ENCODE data around the gene CDH4.

Gene CDH4

DNA sequence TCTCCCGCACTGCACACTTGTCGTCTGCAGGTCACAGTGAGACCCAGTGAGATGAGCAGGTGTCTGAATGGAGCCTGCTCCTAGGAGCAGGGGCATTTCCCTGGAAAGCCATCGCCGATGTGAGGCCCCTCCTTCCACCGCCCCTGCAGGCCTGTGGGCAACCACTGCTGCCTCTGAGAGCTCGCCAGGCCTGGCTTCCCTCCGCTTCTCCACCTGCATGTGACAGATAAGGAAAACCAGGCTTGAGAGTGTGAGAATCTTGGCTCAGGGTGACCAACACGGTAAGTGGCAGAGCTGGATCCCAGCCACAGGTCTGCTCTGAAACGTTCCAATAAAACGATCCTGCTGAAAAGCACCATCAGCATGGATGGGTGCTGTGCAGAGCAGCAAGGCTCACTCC lies 332.8 kb downstream of the CDH4 start:
- DNase-seq = no peak
- no peaks in the 10 kb centered on the region for H3K36me3 ChIP-seq (ENCODE audit: control insufficient read depth in 1 of 2, insufficient read depth in 2 of 2, low read length in 2 of 2)
- no peak overlapping the region for H4K8ac ChIP-seq (ENCODE audit: low read depth, low read length)
- H3K27me3 ChIP-seq (ENCODE audit: insufficient read depth, low read length) = no peaks in the 10 kb centered on the region
- no peak overlapping the region for H4K91ac ChIP-seq (ENCODE audit: low read depth, low read length)
- H2AFZ ChIP-seq (ENCODE audit: insufficient read depth, low read length, poor library complexity) = no peak overlapping the region
- no peak overlapping the region for H3K4ac ChIP-seq (ENCODE audit: low read depth, low read length)
- H3K4me1 ChIP-seq (ENCODE audit: control insufficient read depth in 1 of 2, insufficient read depth in 2 of 2, low read length in 2 of 2) = peaks cover 8 to 10% of the 10 kb centered on the region in 2 experiments
- H4K12ac ChIP-seq (ENCODE audit: low read depth, low read length) = no peak overlapping the region
- H3K14ac ChIP-seq (ENCODE audit: low read length) = no peak overlapping the region
- no peaks in the 10 kb centered on the region for H3K79me2 ChIP-seq (ENCODE audit: control insufficient read depth, insufficient read depth, low read length, poor library complexity)
- no peak overlapping the region for H3K23ac ChIP-seq (ENCODE audit: low read length)
- no peak overlapping the region for H3K4me3 ChIP-seq (ENCODE audit: low read depth, low read length)
- H3K27ac ChIP-seq (ENCODE audit: low read depth, low read length) = no peak overlapping the region
- H3K9ac ChIP-seq (ENCODE audit: low read length) = no peak overlapping the region
- no peak overlapping the region for H2BK5ac ChIP-seq (ENCODE audit: low read depth, low read length, poor library complexity)
- no peak overlapping the region for H3K4me2 ChIP-seq (ENCODE audit: low read length)
- no peaks in the 10 kb centered on the region for H3K9me3 ChIP-seq (ENCODE audit: insufficient read depth, low read depth, low read length)
- no peak overlapping the region for H2AK5ac ChIP-seq (ENCODE audit: low read length)
- WGBS (ENCODE audit: extremely low coverage, insufficient coverage, insufficient read length) = no CpG with 5 or more reads among the region's 10 CpGs
- no peak overlapping the region for H2BK120ac ChIP-seq (ENCODE audit: insufficient read depth, low read length, poor library complexity)
- H2BK12ac ChIP-seq (ENCODE audit: low read length) = no peak overlapping the region
- H3K18ac ChIP-seq (ENCODE audit: low read length) = no peak overlapping the region
- no peaks in the 10 kb centered on the region for H3K79me1 ChIP-seq (ENCODE audit: low read length)

DNA sequence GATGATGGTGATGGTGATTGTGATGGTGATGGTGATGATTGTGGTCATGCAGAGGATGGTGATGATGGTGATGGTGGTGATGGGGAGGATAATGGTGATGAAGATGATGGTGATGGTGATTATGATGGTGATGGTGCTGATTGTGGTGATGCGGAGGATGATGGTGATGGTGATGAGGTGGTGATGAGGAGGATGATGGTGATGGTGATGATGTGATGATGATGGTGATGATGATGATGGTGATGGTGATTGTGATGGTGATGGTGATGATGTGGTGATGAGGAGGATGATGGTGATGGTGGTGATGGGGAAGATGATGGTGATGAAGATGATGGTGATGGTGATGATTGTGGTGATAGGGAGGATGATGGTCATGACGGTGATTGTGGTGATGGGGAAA lies 333.7 kb downstream of the CDH4 start:
- WGBS (ENCODE audit: extremely low coverage, insufficient coverage, insufficient read length) = 100% methylated on average over 1 of the region's 2 CpGs
- no peak for DNase-seq
- Histone ChIP-seq H2AFZ (ENCODE audit: insufficient read depth, low read length, poor library complexity) (no peak overlapping the region), H2BK120ac (ENCODE audit: insufficient read depth, low read length, poor library complexity) (no peak overlapping the region), H3K4me1 (ENCODE audit: control insufficient read depth in 1 of 2, insufficient read depth in 2 of 2, low read length in 2 of 2) (peaks cover 8 to 12% of the 10 kb centered on the region in 2 experiments), H3K4ac (ENCODE audit: low read depth, low read length) (no peak overlapping the region), H2BK5ac (ENCODE audit: low read depth, low read length, poor library complexity) (no peak overlapping the region), H3K9me3 (ENCODE audit: insufficient read depth, low read depth, low read length) (no peaks in the 10 kb centered on the region), H3K18ac (ENCODE audit: low read length) (no peak overlapping the region), H3K36me3 (ENCODE audit: control insufficient read depth in 1 of 2, insufficient read depth in 2 of 2, low read length in 2 of 2) (no peaks in the 10 kb centered on the region), H3K4me3 (ENCODE audit: low read depth, low read length) (no peak overlapping the region), H3K79me2 (ENCODE audit: control insufficient read depth, insufficient read depth, low read length, poor library complexity) (no peaks in the 10 kb centered on the region), H3K27ac (ENCODE audit: low read depth, low read length) (no peak overlapping the region), H3K4me2 (ENCODE audit: low read length) (no peak overlapping the region), H3K23ac (ENCODE audit: low read length) (no peak overlapping the region), H4K8ac (ENCODE audit: low read depth, low read length) (no peak overlapping the region), H4K91ac (ENCODE audit: low read depth, low read length) (no peak overlapping the region), H3K79me1 (ENCODE audit: low read length) (no peaks in the 10 kb centered on the region), H3K27me3 (ENCODE audit: insufficient read depth, low read length) (no peaks in the 10 kb centered on the region), H2BK12ac (ENCODE audit: low read length) (no peak overlapping the region), H4K12ac (ENCODE audit: low read depth, low read length) (no peak overlapping the region), H2AK5ac (ENCODE audit: low read length) (no peak overlapping the region), H3K9ac (ENCODE audit: low read length) (no peak overlapping the region), H3K14ac (ENCODE audit: low read length) (no peak overlapping the region)

DNA sequence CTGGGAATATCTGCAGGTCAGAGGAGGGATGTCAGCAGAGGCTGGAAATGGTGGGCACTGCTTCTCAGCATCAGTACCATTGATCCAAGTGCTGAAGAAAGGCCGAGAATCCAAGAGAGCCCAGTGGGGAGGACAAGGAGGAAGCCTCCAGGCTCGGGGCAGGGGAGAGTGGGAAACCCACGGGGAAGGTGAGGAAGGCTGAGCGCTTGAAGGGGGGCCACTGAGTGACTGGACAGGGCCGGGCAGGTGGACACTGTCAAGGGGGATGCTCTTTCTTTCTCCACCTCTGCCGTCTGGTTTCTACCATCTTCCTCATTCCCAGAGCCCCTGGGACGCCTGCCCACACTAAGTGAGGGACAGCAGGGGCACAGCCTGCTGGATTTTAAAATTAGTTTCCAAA lies 335.0 kb downstream of the CDH4 start:
- Histone ChIP-seq H3K79me2 (ENCODE audit: control insufficient read depth, insufficient read depth, low read length, poor library complexity) (no peaks in the 10 kb centered on the region), H2BK5ac (ENCODE audit: low read depth, low read length, poor library complexity) (no peak overlapping the region), H3K18ac (ENCODE audit: low read length) (no peak overlapping the region), H3K4me2 (ENCODE audit: low read length) (no peak overlapping the region), H3K4ac (ENCODE audit: low read depth, low read length) (no peak overlapping the region), H2BK120ac (ENCODE audit: insufficient read depth, low read length, poor library complexity) (no peak overlapping the region), H3K9me3 (ENCODE audit: insufficient read depth, low read depth, low read length) (no peaks in the 10 kb centered on the region), H2AK5ac (ENCODE audit: low read length) (no peak overlapping the region), H2BK12ac (ENCODE audit: low read length) (no peak overlapping the region), H3K36me3 (ENCODE audit: control insufficient read depth in 1 of 2, insufficient read depth in 2 of 2, low read length in 2 of 2) (no peaks in the 10 kb centered on the region), H3K4me1 (ENCODE audit: control insufficient read depth in 1 of 2, insufficient read depth in 2 of 2, low read length in 2 of 2) (peaks cover 8 to 12% of the 10 kb centered on the region in 2 experiments), H3K9ac (ENCODE audit: low read length) (no peak overlapping the region), H4K8ac (ENCODE audit: low read depth, low read length) (no peak overlapping the region), H3K79me1 (ENCODE audit: low read length) (no peaks in the 10 kb centered on the region), H3K27ac (ENCODE audit: low read depth, low read length) (no peak overlapping the region), H3K4me3 (ENCODE audit: low read depth, low read length) (no peak overlapping the region), H3K23ac (ENCODE audit: low read length) (no peak overlapping the region), H4K12ac (ENCODE audit: low read depth, low read length) (no peak overlapping the region), H3K27me3 (ENCODE audit: insufficient read depth, low read length) (no peaks in the 10 kb centered on the region), H4K91ac (ENCODE audit: low read depth, low read length) (no peak overlapping the region), H2AFZ (ENCODE audit: insufficient read depth, low read length, poor library complexity) (no peak overlapping the region), H3K14ac (ENCODE audit: low read length) (no peak overlapping the region)
- DNase-seq = no peak
- no CpG with 5 or more reads among the region's 7 CpGs for WGBS (ENCODE audit: extremely low coverage, insufficient coverage, insufficient read length)

DNA sequence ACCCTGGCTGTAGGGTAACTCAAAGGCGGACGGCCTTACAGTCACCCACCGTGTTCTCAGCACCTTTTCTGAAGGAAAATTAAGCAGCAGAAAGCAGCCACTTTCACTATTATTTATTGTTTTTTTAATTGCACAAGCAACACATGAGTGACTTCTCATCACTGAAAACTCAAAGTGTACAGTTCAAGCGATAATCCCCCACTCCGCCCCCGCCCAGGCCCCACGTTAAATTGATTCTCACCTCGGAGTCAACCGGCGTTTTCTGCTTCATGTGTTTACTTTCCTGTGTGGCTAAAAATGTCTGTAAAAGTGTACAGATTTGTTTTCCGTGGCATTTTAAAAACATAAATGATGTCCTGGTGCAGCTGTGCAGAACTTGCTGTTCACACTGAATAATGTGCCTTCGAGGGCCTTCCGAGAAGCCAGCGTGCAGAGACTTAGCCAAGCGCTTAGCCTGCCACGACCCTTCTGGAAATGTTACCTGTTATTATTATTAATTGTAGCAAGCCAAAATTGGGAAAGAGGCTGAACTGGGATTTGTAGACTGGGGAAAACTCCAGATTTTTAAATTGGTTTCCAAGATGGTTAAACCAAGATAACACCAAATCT lies 335.7 kb downstream of the CDH4 start:
- no CpG with 5 or more reads among the region's 16 CpGs for WGBS (ENCODE audit: extremely low coverage, insufficient coverage, insufficient read length)

More for the DNA sequence above, 335.7 kb downstream of the CDH4 start:
- H2BK5ac ChIP-seq (ENCODE audit: low read depth, low read length, poor library complexity) = no peak overlapping the region
- no peak overlapping the region for H3K23ac ChIP-seq (ENCODE audit: low read length)
- no peak overlapping the region for H2BK120ac ChIP-seq (ENCODE audit: insufficient read depth, low read length, poor library complexity)
- no peak overlapping the region for H4K91ac ChIP-seq (ENCODE audit: low read depth, low read length)
- no peaks in the 10 kb centered on the region for H3K27me3 ChIP-seq (ENCODE audit: insufficient read depth, low read length)
- no peak overlapping the region for H3K9ac ChIP-seq (ENCODE audit: low read length)
- H3K9me3 ChIP-seq (ENCODE audit: insufficient read depth, low read depth, low read length) = no peaks in the 10 kb centered on the region
- H3K4ac ChIP-seq (ENCODE audit: low read depth, low read length) = no peak overlapping the region
- H2BK12ac ChIP-seq (ENCODE audit: low read length) = no peak overlapping the region
- no peak overlapping the region for H3K18ac ChIP-seq (ENCODE audit: low read length)
- no peak overlapping the region for H3K14ac ChIP-seq (ENCODE audit: low read length)
- H2AK5ac ChIP-seq (ENCODE audit: low read length) = no peak overlapping the region
- no peaks in the 10 kb centered on the region for H3K79me2 ChIP-seq (ENCODE audit: control insufficient read depth, insufficient read depth, low read length, poor library complexity)
- no peaks in the 10 kb centered on the region for H3K79me1 ChIP-seq (ENCODE audit: low read length)
- no peak overlapping the region for H2AFZ ChIP-seq (ENCODE audit: insufficient read depth, low read length, poor library complexity)
- peak overlapping the region; percentile 1 for H3K27ac ChIP-seq (ENCODE audit: low read depth, low read length)
- no peak for DNase-seq
- H3K4me3 ChIP-seq (ENCODE audit: low read depth, low read length) = no peak overlapping the region
- no peak overlapping the region for H4K12ac ChIP-seq (ENCODE audit: low read depth, low read length)
- no peak overlapping the region for H3K4me2 ChIP-seq (ENCODE audit: low read length)
- H3K4me1 ChIP-seq (ENCODE audit: control insufficient read depth in 1 of 2, insufficient read depth in 2 of 2, low read length in 2 of 2) = peaks cover 8 to 12% of the 10 kb centered on the region in 2 experiments
- H4K8ac ChIP-seq (ENCODE audit: low read depth, low read length) = no peak overlapping the region
- H3K36me3 ChIP-seq (ENCODE audit: control insufficient read depth in 1 of 2, insufficient read depth in 2 of 2, low read length in 2 of 2) = no peaks in the 10 kb centered on the region
